HPDE6-E6E7 (cell line): ENCODE data around the gene TRIM56.
"Not testable (repeated sequence)": the region's sequence is repeated elsewhere in the genome, so short reads cannot be mapped to it uniquely, and the experiment has no call there.

Source experiments
- DNase-seq: peaks from one replicate; pipeline ENCODE4 v3.0.0; 2011; ENCODE audit warnings: missing footprints; ENCODE audit errors: extremely low spot score

The TRIM56 gene

DNA sequence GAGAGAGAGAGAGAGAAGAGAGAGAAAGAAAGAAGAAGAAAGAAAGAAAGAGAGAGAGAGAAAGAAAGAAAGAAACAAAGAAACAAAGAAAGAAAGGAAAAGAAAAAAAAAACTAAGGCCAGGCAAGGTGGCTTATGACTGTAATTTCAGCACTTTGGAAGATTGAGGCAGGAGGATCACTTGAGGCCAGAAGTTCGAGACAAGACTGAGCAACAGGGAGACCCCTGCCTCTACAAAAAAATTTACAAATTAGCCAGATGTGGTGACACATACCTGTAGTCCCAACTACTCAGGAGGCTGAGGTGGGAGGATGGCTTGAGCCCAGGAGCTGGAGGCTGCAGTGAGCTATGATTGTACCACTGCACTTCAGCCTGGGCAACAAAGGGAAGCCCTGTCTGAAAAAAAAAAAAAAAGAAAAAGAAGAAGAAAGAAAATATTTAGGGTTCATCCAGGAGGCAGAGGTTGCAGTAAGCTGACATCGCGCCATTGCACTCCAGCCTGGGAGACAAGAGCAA lies 44.4 kb downstream of the TRIM56 start:
- no peak for DNase-seq

DNA sequence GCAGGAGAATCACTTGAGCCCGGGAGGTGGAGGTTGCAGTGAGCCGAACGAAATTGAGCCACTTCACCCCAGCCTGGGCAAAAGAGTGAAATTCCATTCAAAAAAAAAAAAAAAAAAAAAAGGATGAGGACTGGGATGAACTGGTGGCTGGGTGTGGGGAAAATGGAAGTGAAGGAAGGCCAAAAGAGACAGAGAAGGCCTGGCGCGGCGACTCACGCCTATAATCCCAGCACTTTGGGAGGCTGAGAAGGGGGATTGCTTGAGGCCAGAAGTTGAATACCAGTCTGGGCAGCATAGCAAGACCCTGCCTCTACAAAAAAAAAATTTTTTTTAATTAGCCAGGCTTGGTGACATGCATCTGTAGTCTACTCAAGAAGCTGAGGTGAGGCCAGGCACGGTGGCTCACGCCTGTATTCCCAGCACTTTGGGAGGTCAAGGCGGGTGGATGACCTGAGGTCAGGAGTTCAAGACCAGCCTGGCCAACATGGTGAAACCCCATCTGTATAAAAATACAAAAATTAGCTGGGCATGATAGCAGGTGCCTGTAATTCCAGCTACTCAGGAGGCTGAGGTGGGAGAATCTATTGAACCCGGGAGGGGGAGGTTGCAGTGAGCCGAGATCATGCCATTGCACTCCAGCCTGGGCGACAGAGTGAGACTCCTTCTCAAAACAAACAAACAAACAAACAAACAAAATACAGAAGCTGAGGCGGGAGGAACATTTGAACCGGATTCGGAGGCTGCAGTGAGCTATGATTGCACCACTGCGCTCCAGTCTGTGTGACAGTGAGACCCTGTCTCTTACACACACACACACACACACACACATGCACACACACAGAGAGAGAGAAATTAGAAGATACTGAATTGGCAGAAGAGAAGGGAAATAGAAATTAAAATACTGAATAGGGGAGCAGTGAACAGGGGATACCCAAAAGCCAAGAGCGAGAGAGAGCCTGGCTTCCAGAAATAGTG lies 47.6 kb downstream of the TRIM56 start:
- DNase-seq: not testable (repeated sequence)

DNA sequence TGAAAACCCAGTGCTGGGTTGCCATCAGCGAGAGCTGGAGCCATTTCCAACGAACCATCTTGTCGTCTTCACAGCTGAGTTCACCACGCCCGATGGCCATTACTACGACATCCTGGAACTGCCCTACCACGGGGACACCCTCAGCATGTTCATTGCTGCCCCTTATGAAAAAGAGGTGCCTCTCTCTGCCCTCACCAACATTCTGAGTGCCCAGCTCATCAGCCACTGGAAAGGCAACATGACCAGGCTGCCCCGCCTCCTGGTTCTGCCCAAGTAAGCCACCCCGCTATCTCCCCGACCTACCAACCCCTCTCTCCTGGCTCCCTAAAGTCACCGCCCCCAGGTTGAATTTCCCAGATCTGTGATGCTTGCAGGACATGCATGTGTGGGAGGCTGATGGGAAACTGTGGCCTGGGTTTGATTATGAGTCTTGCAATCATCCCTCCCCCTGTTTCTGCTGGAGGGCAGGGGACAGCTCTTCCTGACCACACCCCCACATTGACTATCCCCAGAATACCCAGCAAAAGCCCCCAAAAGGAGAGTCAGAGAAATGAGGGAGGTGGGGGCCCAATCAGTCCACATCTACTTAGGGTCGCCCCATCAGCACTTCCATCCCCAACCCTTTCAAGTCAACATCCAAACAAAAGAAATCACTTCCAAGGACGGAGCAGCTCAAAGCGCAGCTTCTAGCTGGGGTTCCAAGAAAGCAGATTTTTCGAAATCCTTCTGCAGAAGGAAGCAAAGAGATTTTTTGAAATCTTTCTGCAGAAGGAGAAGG lies 48.5 kb downstream of the TRIM56 start:
- DNase-seq: no peak

DNA sequence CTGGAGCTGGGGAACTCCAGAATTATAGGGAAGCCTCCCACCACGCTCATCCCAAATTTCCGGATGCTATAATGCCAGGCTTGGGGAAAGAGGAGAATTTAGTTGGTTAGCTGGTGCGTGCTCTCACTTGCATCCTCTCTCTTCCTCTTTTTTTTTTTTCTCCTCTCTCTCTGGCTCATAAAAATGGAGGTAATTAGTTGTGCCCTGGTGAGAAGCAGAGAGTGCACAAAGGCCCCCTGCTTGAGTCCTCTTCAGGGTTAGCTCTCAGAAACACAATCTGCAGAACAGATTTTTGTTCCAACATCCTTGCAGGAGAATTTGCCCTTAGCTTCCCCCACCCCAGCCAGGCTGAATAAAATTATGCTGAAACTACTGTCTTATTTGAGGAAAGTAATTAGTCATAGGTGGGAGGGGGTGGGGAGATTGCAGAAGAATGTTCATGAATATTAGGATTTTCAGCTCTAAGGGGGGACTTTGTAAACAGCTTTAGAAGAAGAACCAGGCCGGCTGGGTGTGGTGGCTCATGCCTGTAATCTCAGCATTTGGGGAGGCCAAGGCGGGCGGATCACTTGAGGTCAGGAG lies 49.2 kb downstream of the TRIM56 start:
- no peak for DNase-seq

DNA sequence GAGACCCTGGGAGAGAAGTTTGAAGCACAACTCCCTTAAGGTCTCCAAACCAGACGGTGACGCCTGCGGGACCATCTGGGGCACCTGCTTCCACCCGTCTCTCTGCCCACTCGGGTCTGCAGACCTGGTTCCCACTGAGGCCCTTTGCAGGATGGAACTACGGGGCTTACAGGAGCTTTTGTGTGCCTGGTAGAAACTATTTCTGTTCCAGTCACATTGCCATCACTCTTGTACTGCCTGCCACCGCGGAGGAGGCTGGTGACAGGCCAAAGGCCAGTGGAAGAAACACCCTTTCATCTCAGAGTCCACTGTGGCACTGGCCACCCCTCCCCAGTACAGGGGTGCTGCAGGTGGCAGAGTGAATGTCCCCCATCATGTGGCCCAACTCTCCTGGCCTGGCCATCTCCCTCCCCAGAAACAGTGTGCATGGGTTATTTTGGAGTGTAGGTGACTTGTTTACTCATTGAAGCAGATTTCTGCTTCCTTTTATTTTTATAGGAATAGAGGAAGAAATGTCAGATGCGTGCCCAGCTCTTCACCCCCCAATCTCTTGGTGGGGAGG lies 52.5 kb downstream of the TRIM56 start:
- no peak for DNase-seq

DNA sequence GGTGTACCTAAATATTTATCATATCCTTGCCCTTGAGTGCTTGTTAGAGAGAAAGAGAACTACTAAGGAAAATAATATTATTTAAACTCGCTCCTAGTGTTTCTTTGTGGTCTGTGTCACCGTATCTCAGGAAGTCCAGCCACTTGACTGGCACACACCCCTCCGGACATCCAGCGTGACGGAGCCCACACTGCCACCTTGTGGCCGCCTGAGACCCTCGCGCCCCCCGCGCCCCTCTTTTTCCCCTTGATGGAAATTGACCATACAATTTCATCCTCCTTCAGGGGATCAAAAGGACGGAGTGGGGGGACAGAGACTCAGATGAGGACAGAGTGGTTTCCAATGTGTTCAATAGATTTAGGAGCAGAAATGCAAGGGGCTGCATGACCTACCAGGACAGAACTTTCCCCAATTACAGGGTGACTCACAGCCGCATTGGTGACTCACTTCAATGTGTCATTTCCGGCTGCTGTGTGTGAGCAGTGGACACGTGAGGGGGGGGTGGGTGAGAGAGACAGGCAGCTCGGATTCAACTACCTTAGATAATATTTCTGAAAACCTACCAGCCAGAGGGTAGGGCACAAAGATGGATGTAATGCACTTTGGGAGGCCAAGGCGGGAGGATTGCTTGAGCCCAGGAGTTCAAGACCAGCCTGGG lies 53.1 kb downstream of the TRIM56 start:
- peak; percentile 83 for DNase-seq

DNA sequence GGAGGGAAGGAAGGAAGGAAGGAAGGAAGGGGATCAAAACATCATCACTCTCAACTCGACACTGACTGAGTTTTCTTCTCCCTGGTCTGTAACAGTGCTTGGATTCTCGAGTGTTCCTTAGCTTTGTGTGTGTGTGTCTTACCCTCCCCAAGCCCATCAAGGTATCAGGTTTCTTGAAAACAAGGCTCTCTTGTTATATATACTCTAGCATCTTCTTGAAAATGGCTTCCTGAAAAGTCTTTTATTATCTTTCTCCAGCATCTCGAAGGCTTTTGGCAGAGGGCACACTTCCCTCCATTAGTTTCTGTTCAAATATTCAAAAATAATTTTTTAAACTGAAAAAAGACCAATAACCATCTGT lies 55.0 kb downstream of the TRIM56 start:
- no peak for DNase-seq

DNA sequence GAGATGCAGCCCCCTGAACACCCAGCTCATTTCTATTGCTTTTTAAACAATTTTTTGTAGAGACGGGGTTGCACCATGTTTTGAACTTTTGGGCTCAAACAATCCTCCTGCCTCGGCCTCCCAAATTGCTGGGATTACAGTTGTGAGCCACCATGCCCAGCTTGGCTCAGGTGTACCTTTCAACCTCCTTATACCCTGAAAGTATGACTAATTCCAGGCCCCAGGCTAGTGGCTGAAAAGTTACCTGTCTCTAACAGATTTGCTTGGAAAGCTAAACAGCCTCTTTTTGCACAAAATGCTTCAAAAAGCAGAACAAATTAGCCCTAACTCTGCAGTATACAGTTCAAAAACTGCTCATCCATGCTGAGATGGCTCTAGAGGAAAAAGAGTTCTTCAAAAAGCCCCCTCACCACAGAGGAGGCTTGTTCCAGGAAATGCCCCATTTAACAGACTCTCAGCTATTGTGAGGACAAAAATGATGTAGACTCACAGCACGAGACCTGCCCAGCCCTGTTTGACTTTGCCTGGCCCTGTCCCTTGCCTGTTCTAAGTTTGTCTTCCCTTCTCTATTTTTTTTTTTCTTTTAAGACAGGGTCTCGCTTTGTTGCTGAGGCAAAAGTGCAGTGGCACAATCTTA lies 55.6 kb downstream of the TRIM56 start:
- DNase-seq: no peak
